Keratinocyte (primary cell): ENCODE measurements around the gene CD79A.

ENCODE experiments used
- CTCF ChIP-seq, 3 experiments: IDR thresholded peaks in 1 of 3; conservative IDR thresholded peaks in 1 of 3; optimal IDR thresholded peaks in 1 of 3; 2 replicates in 2 of 3; 3 replicates in 1 of 3; pipeline versions ENCODE3 to v1.5.1; 2011; ENCODE audit warnings: low read length in 3 of 3, mild to moderate bottlenecking in 3 of 3, moderate library complexity in 2 of 3, control low read depth in 1 of 3, inconsistent platforms in 1 of 3; ENCODE audit not compliant: insufficient read depth in 2 of 3; ENCODE audit errors: extremely low read depth in 1 of 3
- EZH2 ChIP-seq: IDR thresholded peaks from one replicate; pipeline ENCODE4 v1.6.1; 2012; ENCODE audit warnings: inconsistent platforms, mild to moderate bottlenecking, low read length, moderate library complexity

- TF ChIP-seq CTCF (optimal IDR thresholded peaks at IDR 0.05 in 1 of 3, IDR thresholded peaks at IDR 0.05 in 1 of 3, conservative IDR thresholded peaks at IDR 0.05 in 1 of 3; ENCODE audit: extremely low read depth in 1 of 3, insufficient read depth in 2 of 3, low read length in 3 of 3) (no peak), EZH2 (no peak)
These were observed 23.3 kb upstream of the CD79A start for GRCh38 chr19:41853768-41854167.
